ENCODE data around the gene PRRT4.

The PRRT4 gene

DNA sequence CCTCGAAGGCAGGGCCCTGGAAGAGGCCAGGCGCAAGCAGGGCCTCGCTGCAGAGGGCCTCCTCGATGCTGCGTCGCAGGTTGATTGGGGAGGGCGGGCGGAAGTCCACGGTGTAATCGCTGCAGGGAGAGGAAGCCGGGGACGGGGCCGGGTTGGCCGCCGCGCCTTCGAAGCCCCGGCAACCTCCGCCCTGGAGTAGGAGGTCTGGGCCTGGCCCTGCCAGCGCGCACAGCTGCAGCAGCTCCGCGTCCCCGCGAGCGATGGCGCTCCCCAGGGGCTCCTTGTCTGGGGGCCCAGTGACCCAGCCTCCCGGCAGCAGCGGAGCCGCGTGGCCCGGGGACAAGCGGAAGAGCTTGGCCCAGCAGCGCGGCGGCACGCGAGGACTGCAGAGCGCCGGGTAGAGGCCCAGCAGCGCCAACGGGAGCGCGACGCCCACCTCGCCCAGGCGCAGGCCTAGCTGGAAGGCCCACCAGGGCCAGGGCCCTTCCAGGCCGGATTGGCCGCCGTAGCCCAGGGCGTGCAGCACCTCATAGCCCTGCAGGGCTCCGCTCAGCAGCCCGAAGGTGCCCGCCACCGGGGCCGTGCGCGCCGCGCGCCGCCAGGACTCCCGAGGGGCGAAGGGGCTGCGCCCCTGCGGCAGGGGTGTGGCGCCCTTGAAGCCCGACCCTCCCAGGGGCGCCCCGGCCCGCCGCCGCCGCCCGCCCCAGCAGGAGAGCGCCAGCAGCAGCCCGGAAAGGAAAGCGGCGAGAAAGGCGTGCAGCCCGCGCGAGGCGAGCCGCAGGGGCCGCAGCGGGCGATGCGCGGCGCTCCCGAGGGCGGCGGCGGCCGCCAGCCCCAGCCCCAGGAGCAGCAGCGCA lies 10.0 kb downstream of the PRRT4 start:
- H3K27ac ChIP-seq (ENCODE audit: low read depth, low read length) = no peak overlapping the region
- H3K4me3 ChIP-seq (ENCODE audit: low read depth in 1 of 2, low read length in 2 of 2) = peak overlapping the region; percentile 3 to 10
- H3K4me1 ChIP-seq (ENCODE audit: control insufficient read depth in 1 of 2, insufficient read depth in 2 of 2, low read length in 2 of 2) = no peaks in the 10 kb centered on the region
- no peaks in the 10 kb centered on the region for H3K36me3 ChIP-seq (ENCODE audit: control insufficient read depth in 1 of 2, insufficient read depth in 2 of 2, low read length in 2 of 2)
- H3K9me3 ChIP-seq (ENCODE audit: control insufficient read depth in 1 of 2, low read length in 2 of 2) = no peaks in the 10 kb centered on the region
- no peak overlapping the region for H3K9ac ChIP-seq (ENCODE audit: low read depth in 1 of 2, low read length in 2 of 2)
- peaks cover 22 to 34% of the 10 kb centered on the region in 2 donors for H3K27me3 ChIP-seq (ENCODE audit: control insufficient read depth in 1 of 2, insufficient read depth in 2 of 2, low read length in 2 of 2)

GRCh38 chr7:128350708-128351295 lies 10.7 kb downstream of the PRRT4 start:
- no peaks in the 10 kb centered on the region for H3K36me3 ChIP-seq (ENCODE audit: control insufficient read depth in 1 of 2, insufficient read depth in 2 of 2, low read length in 2 of 2)
- no peak overlapping the region for H3K9ac ChIP-seq (ENCODE audit: low read depth in 1 of 2, low read length in 2 of 2)
- H3K27me3 ChIP-seq (ENCODE audit: control insufficient read depth in 1 of 2, insufficient read depth in 2 of 2, low read length in 2 of 2) = peaks cover 22 to 34% of the 10 kb centered on the region in 2 donors
- H3K27ac ChIP-seq (ENCODE audit: low read depth, low read length) = no peak overlapping the region
- no peak overlapping the region for H3K4me3 ChIP-seq (ENCODE audit: low read depth in 1 of 2, low read length in 2 of 2)
- H3K4me1 ChIP-seq (ENCODE audit: control insufficient read depth in 1 of 2, insufficient read depth in 2 of 2, low read length in 2 of 2) = no peaks in the 10 kb centered on the region
- no peaks in the 10 kb centered on the region for H3K9me3 ChIP-seq (ENCODE audit: control insufficient read depth in 1 of 2, low read length in 2 of 2)

DNA sequence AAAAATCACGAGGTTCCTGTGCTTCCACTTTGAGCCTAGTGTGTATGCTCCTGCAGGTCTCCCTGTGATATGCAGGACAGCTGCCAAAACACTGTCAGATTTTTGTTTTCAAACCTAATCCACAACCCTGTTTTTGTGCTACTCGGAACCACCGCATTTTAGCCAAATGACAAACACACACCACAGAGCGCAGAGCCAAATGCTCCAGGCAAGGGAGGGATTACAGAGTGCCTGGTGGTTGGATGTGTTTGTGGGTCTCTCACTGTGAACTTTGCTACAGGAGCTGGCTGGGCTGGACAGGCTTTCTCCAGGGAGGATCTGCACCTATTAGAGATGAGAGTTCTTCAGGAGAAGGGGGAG lies 12.0 kb downstream of the PRRT4 start:
- H3K9ac ChIP-seq (ENCODE audit: low read depth in 1 of 2, low read length in 2 of 2) = no peak overlapping the region
- no peaks in the 10 kb centered on the region for H3K4me1 ChIP-seq (ENCODE audit: control insufficient read depth in 1 of 2, insufficient read depth in 2 of 2, low read length in 2 of 2)
- H3K9me3 ChIP-seq (ENCODE audit: control insufficient read depth in 1 of 2, low read length in 2 of 2) = no peaks in the 10 kb centered on the region
- no peak overlapping the region for H3K4me3 ChIP-seq (ENCODE audit: low read depth in 1 of 2, low read length in 2 of 2)
- peaks cover 22 to 32% of the 10 kb centered on the region in 2 donors for H3K27me3 ChIP-seq (ENCODE audit: control insufficient read depth in 1 of 2, insufficient read depth in 2 of 2, low read length in 2 of 2)
- H3K27ac ChIP-seq (ENCODE audit: low read depth, low read length) = no peak overlapping the region
- no peaks in the 10 kb centered on the region for H3K36me3 ChIP-seq (ENCODE audit: control insufficient read depth in 1 of 2, insufficient read depth in 2 of 2, low read length in 2 of 2)

DNA sequence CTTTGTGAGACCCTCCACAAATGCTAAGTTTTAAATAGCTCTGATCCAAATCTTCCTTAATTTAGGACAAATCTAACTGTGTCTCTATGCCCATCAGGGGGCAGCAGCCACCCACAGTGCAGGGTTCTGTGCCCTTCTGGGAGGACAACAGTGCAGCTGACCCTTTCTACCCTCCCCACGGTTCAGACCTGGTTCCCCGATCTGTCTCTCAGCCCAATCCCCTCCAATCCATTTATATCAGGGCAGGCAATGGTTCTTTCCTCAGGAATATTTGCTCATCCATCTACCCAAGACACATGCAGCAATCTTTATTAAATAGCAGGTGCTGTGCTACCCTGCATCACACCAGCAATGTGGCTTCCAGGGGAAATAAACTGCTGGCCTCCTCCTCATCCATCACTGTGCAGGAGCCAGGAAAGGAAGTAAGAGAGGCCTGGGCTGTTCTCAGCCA lies 13.8 kb downstream of the PRRT4 start:
- no peaks in the 10 kb centered on the region for H3K9me3 ChIP-seq (ENCODE audit: control insufficient read depth in 1 of 2, low read length in 2 of 2)
- H3K9ac ChIP-seq (ENCODE audit: low read depth in 1 of 2, low read length in 2 of 2) = no peak overlapping the region
- H3K27me3 ChIP-seq (ENCODE audit: control insufficient read depth in 1 of 2, insufficient read depth in 2 of 2, low read length in 2 of 2) = peaks cover 15 to 17% of the 10 kb centered on the region in 2 donors

DNA sequence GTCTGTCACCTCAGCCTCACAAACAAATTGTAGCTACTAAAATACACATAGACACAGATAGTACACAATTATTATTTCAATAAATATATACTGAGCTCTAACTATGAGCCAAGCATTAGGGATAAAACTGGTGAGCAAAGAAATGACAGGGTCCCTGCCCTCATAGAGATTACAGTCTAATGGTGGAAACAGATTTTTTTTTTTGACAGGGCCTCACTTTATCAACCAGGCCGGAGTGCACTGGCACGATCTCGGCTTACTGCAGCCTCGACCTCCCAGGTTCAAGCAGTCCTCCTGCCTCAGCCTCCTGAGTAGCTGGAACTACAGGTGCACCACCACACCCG lies 17.1 kb downstream of the PRRT4 start:
- Histone ChIP-seq H3K36me3 (ENCODE audit: control insufficient read depth in 1 of 2, insufficient read depth in 2 of 2, low read length in 2 of 2) (peaks cover 0 to 7% of the 10 kb centered on the region in 2 donors), H3K27ac (ENCODE audit: low read depth, low read length) (no peak overlapping the region), H3K4me3 (ENCODE audit: low read depth in 1 of 2, low read length in 2 of 2) (no peak overlapping the region), H3K9me3 (ENCODE audit: control insufficient read depth in 1 of 2, low read length in 2 of 2) (no peaks in the 10 kb centered on the region), H3K4me1 (ENCODE audit: control insufficient read depth in 1 of 2, insufficient read depth in 2 of 2, low read length in 2 of 2) (peaks cover 8 to 13% of the 10 kb centered on the region in 2 donors), H3K27me3 (ENCODE audit: control insufficient read depth in 1 of 2, insufficient read depth in 2 of 2, low read length in 2 of 2) (peaks cover 0 to 2% of the 10 kb centered on the region in 2 donors), H3K9ac (ENCODE audit: low read depth in 1 of 2, low read length in 2 of 2) (no peak overlapping the region)

More for the DNA sequence above, 13.8 kb downstream of the PRRT4 start:
- H3K4me1 ChIP-seq (ENCODE audit: control insufficient read depth in 1 of 2, insufficient read depth in 2 of 2, low read length in 2 of 2) = peaks cover 3 to 4% of the 10 kb centered on the region in 2 donors
- no peak overlapping the region for H3K4me3 ChIP-seq (ENCODE audit: low read depth in 1 of 2, low read length in 2 of 2)
- H3K27ac ChIP-seq (ENCODE audit: low read depth, low read length) = no peak overlapping the region
- H3K36me3 ChIP-seq (ENCODE audit: control insufficient read depth in 1 of 2, insufficient read depth in 2 of 2, low read length in 2 of 2) = no peaks in the 10 kb centered on the region

DNA sequence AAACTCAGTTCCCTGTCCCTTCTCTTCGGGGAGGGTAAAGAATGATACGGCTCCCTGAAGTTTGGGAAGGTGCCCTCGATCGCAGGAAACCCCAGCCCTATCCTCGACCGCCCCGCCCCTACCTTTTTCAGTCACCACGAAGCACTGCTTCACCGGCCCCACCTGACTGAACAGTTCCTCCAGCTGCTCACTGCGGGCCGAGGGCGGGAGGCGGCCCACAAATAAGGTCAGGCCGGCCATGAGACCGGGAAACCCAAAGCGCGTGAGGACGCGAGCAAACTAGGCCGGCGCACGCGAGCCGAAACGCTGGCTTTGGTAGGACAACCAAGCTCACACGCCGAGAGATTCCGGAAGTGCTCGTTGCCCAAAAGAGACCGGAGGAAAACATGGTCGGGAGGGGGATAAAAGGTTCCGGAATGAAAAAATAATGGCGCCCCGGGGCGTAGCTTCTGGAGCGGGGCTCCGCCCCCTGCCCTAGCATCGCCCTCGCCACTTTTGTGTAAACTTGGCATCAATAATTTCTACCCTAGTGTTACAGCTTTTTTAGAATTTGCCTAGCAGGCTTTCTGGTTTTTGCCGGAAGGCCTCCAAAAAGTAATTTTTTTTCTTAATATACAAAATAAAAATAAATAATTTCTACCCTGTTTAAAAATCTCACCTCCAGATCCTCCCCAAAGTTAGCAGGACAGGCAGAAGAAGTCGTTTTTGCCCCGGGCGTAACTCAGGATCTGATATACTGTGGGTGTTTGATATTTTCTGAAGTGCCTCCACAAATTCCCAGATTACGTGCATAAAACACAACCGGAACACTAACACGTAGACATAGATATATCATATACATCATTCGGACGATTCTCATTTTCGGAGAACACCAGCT lies 17.7 kb downstream of the PRRT4 start, which contains the start of gene RBM28:
TSS of gene RBM28 (minus strand) at position 355 of the 877 bp plus-strand sequence. CDS start at position 240, 115 bp downstream.
- Histone ChIP-seq H3K36me3 (ENCODE audit: control insufficient read depth in 1 of 2, insufficient read depth in 2 of 2, low read length in 2 of 2) (peaks cover 0 to 13% of the 10 kb centered on the region in 2 donors), H3K9me3 (ENCODE audit: control insufficient read depth in 1 of 2, low read length in 2 of 2) (no peaks in the 10 kb centered on the region), H3K4me1 (ENCODE audit: control insufficient read depth in 1 of 2, insufficient read depth in 2 of 2, low read length in 2 of 2) (peaks cover 8 to 13% of the 10 kb centered on the region in 2 donors), H3K9ac (ENCODE audit: low read depth in 1 of 2, low read length in 2 of 2) (peak within 1 kb of the TSS; percentile 73 to 91), H3K27ac (ENCODE audit: low read depth, low read length) (peak within 1 kb of the TSS; percentile 87), H3K4me3 (ENCODE audit: low read depth in 1 of 2, low read length in 2 of 2) (peak within 1 kb of the TSS; percentile 94 to 96), H3K27me3 (ENCODE audit: control insufficient read depth in 1 of 2, insufficient read depth in 2 of 2, low read length in 2 of 2) (no peaks in the 10 kb centered on the region)

GRCh38 chr7:128341733-128342132 lies 19.8 kb downstream of the PRRT4 start:
- Histone ChIP-seq H3K36me3 (ENCODE audit: control insufficient read depth in 1 of 2, insufficient read depth in 2 of 2, low read length in 2 of 2) (peaks cover 7 to 32% of the 10 kb centered on the region in 2 donors), H3K27me3 (ENCODE audit: control insufficient read depth in 1 of 2, insufficient read depth in 2 of 2, low read length in 2 of 2) (no peaks in the 10 kb centered on the region), H3K27ac (ENCODE audit: low read depth, low read length) (no peak overlapping the region), H3K9me3 (ENCODE audit: control insufficient read depth in 1 of 2, low read length in 2 of 2) (no peaks in the 10 kb centered on the region), H3K9ac (ENCODE audit: low read depth in 1 of 2, low read length in 2 of 2) (no peak overlapping the region), H3K4me3 (ENCODE audit: low read depth in 1 of 2, low read length in 2 of 2) (no peak overlapping the region), H3K4me1 (ENCODE audit: control insufficient read depth in 1 of 2, insufficient read depth in 2 of 2, low read length in 2 of 2) (peaks cover 8 to 13% of the 10 kb centered on the region in 2 donors)

GRCh38 chr7:128335730-128336129 lies 25.8 kb downstream of the PRRT4 start:
- Histone ChIP-seq H3K9ac (ENCODE audit: low read depth in 1 of 2, low read length in 2 of 2) (no peak overlapping the region), H3K4me1 (ENCODE audit: control insufficient read depth in 1 of 2, insufficient read depth in 2 of 2, low read length in 2 of 2) (no peaks in the 10 kb centered on the region), H3K27ac (ENCODE audit: low read depth, low read length) (no peak overlapping the region), H3K9me3 (ENCODE audit: control insufficient read depth in 1 of 2, low read length in 2 of 2) (no peaks in the 10 kb centered on the region), H3K4me3 (ENCODE audit: low read depth in 1 of 2, low read length in 2 of 2) (no peak overlapping the region), H3K36me3 (ENCODE audit: control insufficient read depth in 1 of 2, insufficient read depth in 2 of 2, low read length in 2 of 2) (peaks cover 24 to 82% of the 10 kb centered on the region in 2 donors), H3K27me3 (ENCODE audit: control insufficient read depth in 1 of 2, insufficient read depth in 2 of 2, low read length in 2 of 2) (no peaks in the 10 kb centered on the region)

- Histone ChIP-seq H3K9ac (ENCODE audit: low read depth in 1 of 2, low read length in 2 of 2) (no peak overlapping the region), H3K36me3 (ENCODE audit: control insufficient read depth in 1 of 2, insufficient read depth in 2 of 2, low read length in 2 of 2) (peaks cover 32 to 82% of the 10 kb centered on the region in 2 donors), H3K9me3 (ENCODE audit: control insufficient read depth in 1 of 2, low read length in 2 of 2) (no peaks in the 10 kb centered on the region), H3K4me1 (ENCODE audit: control insufficient read depth in 1 of 2, insufficient read depth in 2 of 2, low read length in 2 of 2) (no peaks in the 10 kb centered on the region), H3K4me3 (ENCODE audit: low read depth in 1 of 2, low read length in 2 of 2) (no peak overlapping the region), H3K27ac (ENCODE audit: low read depth, low read length) (no peak overlapping the region), H3K27me3 (ENCODE audit: control insufficient read depth in 1 of 2, insufficient read depth in 2 of 2, low read length in 2 of 2) (no peaks in the 10 kb centered on the region)
Measured at GRCh38 chr7:128324368-128324680, 37.2 kb downstream of the PRRT4 start.

Data from duodenal mucosa (tissue), 2 donors.